Pons (tissue), 1 donor: ENCODE data around the gene ODF2.
"Not testable (repeated sequence)": the region's sequence is repeated elsewhere in the genome, so short reads cannot be mapped to it uniquely, and the experiment has no call there.

ENCODE experiments used
- DNase-seq: peaks from one replicate; pipeline ENCODE4 v3.0.0-alpha.2; 2016; ENCODE audit warnings: low spot score

Gene ODF2

DNA sequence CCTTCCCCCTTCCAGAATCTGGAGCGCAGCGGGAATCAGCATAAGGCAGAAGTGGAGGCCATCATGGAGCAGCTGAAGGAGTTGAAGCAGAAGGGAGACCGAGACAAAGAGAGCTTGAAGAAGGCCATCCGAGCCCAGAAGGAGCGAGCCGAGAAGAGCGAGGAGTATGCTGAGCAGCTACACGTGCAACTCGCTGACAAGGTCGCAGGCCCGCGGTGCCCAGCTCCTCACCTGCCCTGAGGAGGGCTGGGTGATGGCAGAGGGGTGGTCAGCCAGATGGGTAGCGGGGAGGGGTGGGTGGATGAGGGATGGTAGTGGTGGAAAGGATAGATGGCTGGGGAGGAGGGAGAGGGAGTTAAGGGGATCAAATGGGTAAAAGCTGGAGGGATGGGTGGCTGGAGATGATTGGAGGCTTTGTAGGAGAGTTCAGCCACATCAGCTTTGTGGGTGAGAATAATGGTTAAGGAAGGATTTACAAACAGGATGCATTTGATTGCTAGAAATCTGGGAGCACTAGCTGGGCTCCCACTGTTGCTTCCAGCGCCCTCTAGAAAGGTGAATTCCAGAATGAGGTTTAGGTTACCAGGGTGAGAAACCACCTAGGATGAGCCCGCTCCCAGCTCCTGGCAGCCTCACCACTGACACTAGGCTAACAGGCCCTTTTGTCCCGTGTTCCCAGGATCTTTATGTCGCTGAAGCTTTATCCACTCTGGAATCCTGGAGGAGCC lies 29.0 kb downstream of the ODF2 start:
- DNase-seq = no peak

DNA sequence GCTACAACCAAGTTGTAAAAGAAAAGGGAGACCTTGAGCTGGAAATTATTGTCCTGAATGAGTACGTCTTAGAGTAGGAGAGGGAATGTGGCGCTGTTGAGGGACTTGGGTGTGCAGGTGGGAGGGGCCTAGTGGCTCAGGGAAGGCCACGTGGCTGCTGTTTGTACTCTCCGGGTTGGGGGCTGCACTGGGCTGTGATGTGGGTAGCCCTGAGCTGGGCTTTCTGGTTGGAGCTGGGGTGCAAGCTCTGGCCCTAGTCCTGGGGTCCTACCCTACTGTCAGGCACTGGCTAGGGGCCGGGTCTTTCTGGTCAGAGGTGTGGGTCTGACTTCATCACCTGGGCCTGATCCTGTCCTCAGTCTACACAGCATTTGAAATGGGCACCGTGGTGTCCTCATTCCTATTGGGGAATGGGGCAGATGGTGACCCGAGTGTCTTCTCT lies 29.6 kb downstream of the ODF2 start:
- no peak for DNase-seq

DNA sequence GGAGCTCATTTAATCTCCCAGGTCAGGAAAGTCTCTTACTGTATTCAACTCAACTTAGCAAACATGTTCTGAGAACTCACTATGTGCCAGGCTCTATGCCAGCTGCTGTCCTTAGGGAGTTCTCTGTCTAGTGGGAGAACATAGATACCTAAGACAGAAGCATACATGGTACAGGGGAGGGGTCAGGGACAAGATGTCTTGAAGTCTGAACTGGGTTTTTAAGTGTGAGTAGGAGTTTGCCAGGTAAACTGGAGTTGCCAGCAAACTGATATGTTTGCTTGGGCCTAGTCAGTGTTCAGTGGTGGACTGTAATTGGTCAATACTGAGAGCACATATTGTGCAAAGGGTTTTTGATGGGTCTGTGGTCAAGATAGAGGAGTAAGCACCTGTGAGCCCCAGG lies 30.4 kb downstream of the ODF2 start:
- DNase-seq = no peak

DNA sequence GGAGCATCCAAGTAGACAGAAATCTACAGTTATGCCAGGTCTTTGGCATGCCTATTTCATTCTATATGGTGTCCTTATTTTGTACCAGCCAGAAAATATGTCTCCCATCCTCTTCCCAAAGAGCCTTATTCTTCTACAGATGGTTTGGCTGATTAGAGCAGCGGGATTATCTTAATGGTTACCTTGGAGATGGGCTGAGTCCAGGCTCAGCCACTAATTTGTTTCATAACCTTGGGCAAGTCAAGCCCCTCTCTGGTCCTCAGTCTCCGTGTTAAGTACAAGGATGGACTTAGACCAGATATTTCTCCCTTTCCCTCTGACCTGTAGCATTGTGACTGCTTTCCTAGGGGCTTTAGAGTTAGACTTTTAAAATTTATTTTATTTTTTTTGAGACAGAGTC lies 37.6 kb downstream of the ODF2 start:
- DNase-seq = no peak

DNA sequence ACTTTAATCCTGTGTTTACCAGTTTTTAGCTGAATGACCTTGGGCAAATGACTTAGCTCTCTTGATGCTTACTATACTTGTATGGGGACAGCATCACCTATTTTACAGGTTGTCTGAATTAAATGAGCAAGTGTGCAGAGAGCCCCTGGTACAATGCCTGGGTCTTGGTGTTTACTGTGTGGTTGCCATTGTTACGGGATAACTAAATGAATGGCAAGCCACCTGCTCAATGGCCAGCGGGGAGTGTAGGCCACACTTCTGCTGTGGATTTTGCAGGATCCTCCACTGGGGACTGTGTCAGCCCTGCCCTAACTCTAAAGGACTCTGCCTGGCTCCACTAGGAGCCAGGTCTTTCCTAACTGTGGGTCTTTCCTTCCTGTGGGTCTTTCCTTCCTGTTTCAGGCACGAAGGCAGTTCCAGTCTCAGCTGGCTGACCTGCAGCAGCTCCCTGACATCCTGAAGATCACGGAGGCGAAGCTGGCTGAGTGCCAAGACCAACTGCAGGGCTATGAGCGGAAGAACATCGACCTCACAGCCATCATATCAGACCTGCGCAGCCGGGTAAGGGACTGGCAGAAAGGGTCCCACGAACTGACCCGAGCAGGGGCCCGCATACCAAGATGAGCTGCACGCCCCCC lies 38.4 kb downstream of the ODF2 start:
- DNase-seq = no peak

DNA sequence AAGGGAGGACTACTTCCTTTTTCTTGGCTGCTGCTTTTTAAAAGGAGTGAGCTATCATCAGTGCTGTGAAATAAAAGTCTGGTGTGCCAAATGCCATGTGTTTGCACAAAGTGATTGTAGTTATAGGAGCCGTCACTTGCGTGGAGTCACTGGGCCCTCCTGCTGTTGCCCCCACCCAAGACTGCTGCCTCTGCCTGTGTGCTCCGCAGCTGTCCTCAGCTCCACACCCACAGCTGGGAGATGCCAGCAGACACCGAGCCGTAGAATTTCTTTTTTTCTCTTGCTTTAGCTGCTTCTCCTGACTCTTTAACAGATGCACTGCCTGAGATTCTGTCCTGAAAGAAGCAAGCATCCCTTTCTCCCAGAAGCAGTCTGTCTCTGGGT lies 38.9 kb downstream of the ODF2 start:
- DNase-seq = no peak

DNA sequence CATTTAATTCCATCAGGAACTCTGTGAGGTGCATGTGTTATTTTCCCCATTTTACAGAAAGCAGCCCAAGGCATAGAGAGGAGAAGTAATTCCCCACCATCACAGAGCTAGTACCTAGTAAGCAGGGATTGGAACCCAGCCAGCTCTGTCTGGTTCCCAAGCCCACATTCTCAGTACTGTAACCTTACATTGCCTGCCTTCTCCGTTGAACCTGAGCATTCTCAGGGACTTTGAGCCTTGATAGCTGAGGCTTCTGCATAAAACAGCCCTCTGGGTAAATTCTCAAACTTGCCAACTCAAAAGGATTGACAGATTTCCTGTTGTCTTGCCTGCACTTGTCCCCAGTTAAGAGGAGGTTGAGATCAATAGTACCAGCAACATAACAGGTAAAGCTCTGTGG lies 39.5 kb downstream of the ODF2 start:
- no peak for DNase-seq

DNA sequence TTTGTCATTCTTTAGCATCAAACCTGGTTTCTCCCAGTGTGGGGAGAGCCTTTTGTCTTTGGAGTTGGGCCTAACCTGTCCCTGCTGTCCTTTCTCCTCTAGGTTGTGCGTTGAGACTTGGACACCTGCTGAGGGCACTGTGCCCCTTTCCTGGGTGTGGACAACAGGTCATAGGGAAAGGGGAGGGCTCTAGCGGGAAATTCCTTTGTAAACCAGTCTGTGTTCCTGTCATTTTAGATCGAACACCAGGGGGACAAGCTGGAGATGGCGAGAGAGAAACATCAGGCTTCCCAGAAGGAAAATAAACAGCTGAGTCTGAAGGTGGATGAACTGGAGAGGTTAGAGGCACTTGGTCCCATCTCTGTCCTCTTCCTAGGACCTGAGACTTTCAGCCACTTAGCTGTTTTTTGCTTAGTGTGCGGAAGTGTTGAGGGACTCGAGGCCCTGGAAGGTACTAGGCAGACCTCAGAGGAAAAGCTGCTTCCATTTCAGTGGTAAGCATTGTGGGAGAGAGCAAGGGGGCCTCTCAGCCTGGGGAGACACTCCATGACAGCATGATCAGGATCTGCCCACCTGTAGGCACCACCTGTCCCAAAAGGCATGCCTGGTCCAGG lies 40.1 kb downstream of the ODF2 start:
- DNase-seq = no peak

DNA sequence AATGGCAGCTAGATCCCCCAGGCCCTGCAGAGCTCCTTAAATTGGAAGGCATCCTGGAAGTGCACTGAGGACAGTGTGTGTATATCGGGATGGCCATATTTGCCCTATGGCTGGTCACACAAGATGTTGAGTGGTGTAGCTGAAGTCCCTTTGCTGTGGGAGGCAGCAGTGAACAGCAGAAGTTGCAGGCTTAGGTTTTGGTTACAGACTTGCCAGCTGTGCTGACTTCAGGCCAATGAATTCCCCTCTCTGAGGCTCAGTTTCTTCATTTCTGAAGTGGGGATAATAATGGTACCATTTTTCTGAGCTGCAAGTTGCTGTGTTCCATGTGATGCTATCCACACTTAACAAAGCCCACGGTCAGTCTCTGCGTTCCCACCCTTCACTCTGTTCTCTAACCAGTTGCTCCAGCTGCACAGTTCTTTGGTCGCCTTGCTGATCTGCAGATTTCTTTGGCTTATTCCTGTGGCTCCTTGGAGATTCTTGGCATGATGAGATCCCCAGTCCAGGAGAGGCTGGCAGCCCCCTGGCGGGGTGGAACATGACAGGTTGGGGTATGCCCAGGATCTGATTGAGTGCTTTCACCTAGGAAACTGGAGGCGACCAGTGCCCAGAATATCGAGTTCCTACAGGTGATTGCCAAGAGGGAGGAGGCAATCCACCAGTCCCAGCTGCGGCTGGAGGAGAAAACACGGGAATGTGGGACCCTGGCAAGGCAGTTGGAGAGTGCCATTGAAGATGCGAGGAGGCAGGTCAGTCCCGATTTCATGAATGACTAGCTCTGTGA lies 42.2 kb downstream of the ODF2 start:
- DNase-seq = peak; percentile 85

DNA sequence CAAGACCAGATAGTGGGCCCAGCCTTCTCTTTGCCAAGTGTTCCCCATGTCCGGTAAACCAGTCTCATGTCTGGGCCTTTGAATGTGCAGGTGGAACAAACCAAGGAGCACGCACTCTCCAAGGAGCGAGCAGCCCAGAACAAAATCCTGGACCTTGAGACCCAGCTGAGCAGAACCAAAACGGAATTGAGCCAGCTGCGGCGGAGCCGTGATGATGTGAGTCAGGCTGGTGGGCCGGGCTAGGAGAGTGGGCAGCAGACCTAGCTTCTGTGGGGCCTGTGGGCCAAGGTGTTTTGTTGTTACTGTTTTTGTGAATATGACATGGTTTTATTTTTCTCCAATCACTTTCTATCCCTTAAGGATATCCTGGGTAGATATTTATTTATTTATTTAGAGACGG lies 43.1 kb downstream of the ODF2 start:
- DNase-seq = no peak

DNA sequence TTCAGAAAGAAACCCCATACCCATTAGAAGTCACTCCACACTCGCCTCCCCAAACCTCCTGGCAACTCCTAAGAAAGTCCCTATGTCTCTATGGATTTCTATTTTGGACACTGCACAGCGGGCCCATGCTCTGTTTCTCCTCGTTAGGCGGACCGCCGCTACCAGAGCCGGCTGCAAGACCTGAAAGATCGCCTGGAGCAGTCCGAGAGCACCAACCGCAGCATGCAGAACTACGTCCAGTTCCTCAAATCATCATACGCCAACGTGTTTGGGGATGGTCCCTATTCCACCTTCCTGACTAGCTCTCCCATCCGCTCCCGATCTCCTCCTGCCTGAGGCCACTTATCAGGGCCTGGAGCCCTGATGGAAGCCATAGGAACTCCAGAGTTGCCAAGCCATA lies 44.1 kb downstream of the ODF2 start:
- no peak for DNase-seq

DNA sequence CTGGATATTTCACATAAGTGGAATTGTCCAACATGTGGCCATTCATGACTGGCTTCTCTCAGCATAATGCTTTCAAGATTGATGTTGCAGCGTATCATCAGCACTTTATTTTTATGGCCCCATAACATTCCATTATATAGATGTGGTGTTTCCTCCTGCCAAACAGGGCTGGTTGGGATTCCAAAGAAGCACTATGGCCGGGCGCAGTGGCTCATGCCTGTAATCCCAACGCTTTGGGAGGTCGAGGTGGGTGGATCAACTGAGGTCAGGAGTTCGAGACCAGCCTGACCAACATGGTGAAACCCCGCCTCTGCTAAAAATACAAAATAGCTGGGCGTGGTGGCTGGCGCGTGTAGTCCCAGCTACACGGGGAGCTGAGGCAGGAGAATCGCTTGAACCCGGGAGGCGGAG lies 47.6 kb downstream of the ODF2 start:
- DNase-seq = not testable (repeated sequence)

DNA sequence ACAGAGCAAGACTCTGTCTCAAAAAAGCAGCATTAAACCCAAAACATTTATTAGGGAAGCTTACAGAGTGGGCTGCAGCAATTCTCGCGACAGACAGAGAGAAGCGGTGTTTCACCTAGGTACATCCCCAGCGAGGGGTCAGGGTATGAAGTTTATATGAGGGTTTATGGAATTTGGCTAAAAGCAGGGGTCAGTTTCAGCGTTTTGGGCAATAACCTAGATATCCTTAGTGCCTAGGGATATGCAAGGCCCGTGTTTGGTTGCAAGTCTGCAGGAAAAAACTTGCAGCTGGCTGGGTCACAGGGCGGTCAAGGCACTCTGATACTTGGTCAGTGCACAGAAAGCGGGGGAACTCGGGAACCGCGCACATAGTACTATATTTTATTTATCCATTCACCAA lies 48.1 kb downstream of the ODF2 start:
- no peak for DNase-seq

DNA sequence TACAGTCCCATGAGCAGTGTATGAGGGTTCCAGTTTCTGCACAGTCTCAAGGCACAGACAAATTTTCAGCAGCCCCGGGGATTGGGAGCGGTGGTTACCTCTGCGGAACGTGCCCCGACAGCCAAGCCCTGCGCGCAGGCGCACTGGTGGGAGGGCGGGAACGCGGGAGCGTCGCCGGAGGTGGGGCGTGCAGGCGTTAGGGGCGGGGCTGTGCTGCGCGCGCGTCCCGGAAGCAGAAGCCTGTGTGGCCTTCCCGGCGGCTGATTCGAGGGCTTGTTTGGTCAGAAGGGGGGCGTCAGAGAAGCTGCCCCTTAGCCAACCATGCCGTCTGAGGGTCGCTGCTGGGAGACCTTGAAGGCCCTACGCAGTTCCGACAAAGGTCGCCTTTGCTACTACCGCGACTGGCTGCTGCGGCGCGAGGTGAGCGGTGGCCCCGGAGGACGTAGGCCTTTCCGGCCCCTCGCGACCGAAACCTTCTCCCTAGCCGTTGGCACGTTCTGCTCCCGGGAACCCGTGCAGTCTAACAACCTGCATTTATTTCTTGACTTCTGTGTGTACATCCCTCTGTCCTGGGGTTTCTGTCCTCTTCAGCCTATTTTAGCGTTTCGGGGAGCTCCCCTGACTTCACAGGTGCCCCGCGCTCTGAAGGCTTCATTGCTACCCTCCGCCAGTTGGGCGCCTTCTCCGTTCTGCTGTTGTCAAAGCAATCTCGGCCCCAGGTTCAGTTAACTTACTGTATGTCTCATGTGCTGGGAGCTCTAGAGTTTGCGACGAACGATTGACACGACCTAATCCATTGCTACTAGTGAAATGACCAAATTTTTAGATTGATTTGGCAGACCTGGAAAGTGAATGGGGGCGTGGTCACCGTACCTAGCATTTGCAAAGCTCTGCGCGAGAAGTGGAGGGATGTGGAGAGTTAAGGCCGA lies 48.9 kb downstream of the ODF2 start, which contains the start of gene GLE1:
Gene GLE1, plus strand, starts transcription at position 235 of the 929 bp plus-strand sequence. Its CDS starts 87 bp downstream, at position 322.
- peak; percentile 90 for DNase-seq

DNA sequence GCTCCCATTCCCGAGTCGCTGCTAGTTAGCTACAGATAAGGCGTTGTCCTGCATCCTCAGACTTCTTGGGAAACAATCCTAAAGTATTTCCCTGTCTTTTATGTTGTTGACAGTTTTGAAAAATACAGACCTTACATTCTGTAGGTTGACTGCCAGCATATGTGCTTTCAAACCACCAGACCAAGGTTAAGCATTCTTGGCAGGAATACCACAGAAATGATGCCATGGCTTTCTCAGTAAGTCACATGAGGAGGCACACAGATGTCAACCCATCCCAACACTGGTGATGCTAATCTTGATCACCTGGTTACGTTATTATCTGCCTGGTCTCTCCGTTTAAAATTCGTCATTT lies 49.6 kb downstream of the ODF2 start:
- DNase-seq = no peak

DNA sequence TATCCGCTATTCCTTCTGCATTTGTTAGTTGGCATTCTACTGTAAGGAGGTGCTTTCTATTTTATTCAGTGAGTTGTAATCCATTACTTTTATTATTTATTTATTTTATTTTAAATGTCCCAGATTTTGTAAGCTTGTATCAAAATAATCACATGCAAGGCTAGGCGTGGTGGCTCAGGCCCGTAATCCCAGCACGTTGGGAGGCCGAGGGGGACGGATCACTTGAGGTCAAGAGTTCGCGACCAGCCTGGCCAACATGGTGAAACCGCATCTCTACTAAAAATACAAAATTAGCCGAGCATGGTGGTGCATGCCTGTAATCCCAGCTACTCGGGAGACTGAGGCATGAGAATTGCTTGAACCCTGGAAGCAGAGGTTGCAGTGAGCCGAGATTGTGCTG lies 50.1 kb downstream of the ODF2 start:
- DNase-seq = not testable (repeated sequence)

DNA sequence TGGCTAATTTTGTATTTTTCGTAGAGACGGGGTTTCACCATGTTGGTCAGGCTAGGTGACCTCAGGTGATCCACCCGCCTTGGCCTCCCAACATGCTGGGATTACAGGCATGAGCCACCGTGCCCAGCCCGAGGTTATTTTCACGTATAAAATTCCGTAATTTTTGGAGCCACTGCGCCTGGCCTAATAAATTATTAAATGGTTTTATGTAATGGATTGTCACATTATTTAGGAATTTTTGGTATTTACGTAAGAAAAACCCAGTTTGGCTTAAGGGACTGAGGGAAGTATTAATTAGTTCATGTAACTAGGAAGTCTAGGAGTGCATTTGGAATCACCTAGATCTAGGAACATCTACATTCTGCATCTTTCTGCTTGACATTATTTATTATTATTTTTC lies 57.0 kb downstream of the ODF2 start:
- DNase-seq = no peak

DNA sequence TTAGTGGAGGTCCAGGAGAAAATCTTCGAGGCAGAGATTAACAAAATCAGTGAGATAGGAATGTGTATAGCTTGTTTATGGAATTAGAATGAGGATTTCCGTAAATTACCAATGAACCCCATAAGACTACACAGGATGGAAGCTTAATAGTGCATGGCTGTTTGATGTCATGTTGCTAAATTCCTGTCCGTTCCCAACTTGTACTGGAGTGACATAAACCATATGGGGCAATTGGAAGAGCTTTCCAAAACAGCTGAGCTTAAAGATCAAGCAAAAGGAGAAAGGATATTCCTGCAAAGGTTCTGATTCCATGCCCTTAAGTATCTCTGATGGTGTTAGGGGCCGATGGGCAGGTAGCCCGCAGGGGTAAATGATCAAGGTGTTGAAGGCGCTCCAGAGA lies 66.2 kb downstream of the ODF2 start:
- no peak for DNase-seq

DNA sequence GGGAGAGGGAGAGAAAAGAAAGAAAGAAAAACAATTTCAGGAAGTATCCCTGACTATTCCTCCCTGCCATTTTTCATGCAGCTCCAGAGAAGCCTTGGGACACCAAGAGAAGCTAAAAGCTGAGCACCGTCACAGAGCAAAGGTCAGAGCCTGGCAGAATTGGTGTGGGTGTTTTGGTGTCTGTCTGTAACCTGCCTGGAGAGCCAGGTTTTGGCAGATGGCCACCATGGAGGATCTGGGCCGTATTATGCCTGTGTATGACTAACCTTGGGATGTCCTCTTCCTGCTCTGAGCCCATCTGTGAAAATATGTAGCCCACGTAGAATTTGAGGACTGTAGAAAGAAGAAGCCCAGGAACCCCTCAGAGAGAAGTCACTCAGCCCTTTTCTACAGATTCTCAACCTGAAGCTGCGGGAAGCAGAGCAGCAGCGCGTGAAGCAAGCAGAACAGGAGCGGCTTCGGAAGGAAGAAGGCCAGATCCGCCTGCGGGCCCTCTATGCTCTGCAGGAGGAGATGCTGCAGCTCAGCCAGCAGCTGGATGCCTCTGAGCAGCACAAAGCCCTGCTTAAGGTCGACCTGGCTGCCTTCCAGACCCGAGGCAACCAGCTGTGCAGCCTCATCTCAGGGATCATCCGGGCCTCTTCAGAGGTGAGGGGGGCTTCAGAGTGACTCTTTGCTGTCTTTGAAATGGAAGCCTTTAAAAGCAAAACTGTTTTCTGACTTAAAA lies 67.6 kb downstream of the ODF2 start:
- peak; percentile 47 for DNase-seq

DNA sequence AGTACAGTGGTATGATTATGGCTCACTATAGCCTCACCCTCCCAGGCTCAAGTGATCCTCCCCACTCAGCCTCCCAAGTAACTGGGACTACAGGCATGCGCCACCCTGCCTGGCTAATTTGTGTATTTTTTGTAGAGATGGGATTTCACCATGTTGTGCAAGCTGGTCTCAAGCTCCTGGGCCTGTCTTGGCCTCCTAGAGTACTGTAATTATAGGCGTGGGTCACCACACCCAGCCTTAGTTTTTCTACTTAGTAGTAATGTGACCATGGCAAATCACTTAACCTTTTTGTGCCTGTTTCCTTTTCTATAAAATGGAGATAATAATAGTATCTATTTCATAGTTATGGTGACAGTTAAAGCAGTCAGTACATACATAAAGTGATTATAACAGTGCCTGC lies 70.9 kb downstream of the ODF2 start:
- DNase-seq = no peak
